Amniotic epithelial cell (primary cell): ENCODE measurements around the gene JAKMIP3.
A peak's percentile ranks its signal among the peaks of the same experiment; 100 is the strongest.
"Not testable (repeated sequence)": the region's sequence is repeated elsewhere in the genome, so short reads cannot be mapped to it uniquely, and the experiment has no call there.

ENCODE experiments used
- DNase-seq: peaks from one replicate; pipeline ENCODE4 v3.0.0-alpha.2; 2010; ENCODE audit warnings: low read depth

Gene JAKMIP3

DNA sequence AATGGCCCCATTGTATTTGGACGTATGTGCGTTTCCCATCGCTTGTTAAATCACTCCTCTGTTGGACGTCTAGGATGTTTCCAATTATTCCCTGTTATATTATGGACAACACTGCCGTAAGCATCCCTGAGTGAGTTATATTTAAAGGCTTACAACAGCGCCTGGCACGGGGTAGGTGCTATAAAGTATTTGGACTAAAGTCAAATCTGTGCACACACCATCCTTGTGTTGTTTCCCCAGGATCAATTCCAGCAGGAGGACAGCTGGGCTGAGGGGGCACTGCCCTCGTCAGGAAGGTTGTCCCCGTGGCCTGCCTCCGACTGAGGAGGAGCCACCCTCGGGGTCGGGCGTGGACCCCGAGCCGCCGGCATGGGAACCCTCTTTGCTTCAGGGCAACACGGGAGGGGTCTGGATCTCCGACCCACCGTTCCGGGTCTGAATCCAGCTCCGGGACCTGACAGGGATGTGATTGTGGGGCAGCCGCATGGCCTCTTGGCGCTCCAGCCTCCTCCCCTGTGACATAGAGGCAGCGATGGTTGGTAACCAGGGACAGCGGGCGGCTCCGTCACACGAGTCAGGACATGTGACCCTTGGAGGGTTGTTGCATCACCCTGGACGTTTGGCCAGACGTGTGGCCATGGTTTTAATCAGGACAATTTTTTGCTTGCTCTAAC is 1.5 kb upstream of the JAKMIP3 start:
- DNase-seq = no peak

DNA sequence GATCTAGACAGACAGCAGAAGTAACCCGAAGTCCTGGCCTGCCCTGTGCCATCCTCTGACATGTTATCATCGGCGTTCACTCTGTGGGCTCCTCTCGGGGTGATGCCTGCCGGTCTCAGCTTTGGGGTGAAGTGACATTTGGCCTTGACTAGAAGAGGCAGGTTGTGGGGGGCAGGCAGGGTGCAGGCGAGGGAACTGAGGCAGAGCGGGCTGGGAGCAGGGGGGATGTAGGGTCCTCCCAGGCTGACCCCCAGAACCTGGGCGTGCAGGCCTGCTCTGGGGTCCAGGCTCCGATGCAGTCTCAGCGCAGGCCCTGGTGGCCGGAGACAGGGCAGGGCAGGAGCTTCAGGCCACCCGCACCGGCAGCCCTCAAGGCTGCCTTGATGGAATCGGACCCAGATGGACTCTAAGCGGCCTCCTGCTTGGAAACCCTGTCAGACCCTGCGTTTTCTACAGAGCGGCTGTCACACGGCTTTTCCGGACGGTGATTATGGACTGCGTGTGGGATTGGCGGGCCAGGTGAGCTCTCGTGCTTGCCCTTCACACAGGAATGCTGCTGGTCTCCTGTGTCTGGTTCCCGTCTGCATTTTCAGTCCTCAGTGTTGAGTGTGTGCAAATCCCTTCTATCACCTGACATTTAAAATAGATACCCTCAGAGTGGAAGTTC is 842 bp upstream of the JAKMIP3 start:
- DNase-seq = peak; percentile 1

DNA sequence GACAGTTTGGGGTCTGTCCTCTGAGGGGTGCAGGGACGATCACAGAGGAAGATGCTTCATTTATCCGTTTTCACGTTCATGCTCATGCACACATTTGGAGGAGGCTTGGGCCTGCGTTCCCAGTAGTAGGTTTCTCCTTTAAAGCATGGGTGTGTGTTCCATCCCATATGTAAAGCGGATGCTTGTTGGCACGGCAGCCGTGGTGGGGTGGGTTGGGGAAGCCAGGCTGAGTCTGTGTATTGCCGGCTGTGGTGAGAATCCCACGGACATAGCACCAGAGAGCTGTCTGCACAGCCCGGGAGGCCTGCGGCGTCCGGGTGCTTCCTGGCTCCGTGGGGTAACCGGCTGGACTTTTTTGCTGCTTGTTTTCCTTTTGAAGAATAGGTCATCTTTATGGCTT is 440 bp downstream of the JAKMIP3 start:
- peak; percentile 33 for DNase-seq

DNA sequence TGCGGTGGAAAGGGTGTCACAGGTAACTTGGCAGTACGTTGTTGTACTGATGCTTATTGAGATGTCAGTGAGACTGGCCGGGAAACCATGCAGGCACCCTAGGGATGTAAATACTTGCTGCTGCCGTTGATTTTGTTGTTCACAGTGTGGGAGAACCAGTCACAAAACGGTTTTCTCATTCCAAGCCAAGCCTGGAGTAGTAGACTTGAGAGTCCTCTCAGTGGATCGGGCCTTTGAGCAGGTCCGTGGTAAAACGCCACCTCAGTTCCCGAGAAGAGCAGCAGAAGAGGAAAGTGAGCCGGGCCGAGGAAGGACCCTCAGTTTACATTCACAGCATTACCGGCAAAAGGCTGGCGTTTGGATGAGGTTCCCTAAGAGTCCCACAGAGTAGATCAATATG is 1.1 kb downstream of the JAKMIP3 start:
- DNase-seq = no peak

DNA sequence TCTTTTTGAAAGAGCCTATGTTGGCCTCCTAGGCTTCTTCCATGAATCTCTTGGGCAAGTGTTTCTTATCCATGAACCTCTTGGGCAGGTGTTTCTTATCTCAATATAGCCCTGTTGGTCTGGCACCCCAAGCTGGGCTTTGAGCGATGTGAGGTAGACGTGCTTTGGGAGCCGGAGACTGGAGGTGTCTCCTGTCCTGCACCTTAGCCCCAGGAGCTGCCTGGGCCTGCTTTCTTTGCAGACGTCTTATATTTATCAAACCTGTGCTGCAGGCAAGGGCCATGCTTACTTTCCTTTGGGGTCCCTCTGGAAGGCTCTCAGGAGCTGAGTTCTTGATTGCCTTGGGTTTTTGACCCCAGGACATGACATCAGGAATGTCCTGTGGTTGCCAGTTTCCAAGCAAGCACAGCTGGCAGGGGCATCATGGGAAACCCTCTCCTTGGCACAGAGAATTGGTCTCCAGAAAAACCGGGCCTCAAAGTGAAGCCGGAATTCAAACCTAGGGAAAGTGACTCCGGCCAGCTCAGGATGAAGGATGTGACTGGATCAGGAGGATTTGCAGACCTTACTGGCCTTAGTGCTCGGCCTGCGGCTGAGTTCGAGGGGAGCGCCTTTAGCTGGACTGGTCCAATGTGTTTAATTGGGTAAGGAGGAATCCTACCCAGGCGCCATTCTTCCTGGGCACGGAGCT is 2.8 kb downstream of the JAKMIP3 start:
- no peak for DNase-seq

DNA sequence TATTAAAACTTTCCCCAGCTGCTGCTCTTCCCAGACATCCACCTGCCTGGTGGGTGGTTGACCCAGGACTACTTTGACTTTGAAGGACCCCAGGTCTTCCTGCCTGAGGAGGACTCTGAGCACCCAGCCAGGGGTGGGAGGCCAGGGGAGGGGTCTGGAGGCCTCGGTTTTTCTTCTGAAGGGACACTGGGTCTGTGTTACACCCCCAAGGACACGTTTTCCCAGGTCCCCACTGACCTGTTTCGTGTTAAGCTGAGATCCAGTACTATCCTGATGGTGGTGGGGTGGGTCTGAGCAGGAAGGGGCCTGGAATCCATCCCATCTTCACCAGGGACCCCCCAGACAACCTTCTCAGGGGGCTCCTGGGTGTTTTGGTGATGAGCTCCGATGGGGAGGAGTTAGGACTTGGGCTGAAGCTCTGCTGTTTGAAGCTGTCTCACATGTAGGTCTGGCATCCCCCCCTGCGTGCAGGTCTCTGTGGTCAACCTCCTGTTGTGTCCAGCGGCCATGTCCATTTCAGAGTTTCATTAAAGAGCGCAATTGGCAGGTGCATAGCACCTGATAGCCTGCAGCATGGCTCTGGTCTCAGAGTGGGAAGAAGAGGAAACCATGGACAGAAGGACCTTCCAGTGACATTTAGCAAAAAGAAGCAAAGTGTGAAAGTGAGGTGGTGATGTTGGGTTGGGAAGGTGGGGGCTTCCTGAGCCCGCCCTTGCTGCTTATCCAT is 3.5 kb downstream of the JAKMIP3 start:
- DNase-seq = no peak

DNA sequence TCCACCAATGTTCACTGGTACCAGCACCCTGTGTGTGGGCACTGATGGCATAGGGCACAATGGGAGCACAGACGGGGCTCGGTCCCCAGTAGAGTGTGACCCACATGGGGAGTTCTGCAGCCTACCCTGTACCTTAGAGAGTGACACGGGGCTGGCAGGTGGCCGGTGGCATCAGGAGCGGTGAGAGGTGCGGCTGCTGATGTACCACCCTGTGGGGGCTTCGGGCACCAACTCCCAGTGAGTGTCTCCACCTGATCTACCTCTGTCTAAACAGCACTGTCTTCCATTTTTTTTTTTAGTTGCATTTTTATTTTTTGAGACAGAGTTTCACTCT is 4.1 kb downstream of the JAKMIP3 start:
- DNase-seq = no peak

DNA sequence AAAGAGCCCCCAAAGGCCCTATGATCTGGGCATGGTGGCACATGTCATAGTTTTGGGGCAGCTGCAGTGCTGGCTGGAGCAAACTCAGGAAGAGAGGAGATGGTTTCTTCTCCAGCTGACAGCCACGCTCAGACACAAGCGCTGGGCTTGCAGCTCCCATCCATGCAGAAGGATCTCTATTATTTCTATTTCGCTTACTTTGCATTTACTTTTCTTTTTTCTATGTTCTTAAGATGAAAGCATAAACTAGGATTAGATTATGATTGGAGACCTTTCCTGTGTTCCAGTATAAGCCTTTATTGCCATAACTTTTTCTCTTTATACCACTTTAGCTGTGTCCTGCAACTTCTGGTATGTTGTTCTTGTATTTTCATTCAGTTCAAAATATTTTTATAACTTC is 5.0 kb downstream of the JAKMIP3 start:
- DNase-seq = no peak

DNA sequence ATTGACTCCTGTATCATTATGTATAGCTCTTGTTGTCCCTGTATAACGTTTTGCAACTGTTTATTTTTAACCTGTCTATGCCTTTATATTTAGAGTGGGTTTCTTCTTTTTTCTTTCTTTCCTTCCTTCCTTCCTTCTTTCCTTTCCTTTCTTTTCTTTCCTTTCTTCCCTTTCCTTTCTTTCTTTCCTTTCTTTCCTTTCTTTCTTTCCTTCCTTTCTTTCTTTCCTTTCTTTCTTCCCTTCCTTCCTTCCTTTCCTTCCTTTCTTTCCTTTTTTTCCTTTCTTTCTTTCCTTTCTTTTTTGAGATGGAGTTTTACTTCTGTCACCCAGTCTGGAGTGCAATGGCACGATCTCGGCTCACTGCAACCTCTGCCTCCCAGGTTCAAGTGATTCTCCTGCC is 5.9 kb downstream of the JAKMIP3 start:
- DNase-seq = no peak

DNA sequence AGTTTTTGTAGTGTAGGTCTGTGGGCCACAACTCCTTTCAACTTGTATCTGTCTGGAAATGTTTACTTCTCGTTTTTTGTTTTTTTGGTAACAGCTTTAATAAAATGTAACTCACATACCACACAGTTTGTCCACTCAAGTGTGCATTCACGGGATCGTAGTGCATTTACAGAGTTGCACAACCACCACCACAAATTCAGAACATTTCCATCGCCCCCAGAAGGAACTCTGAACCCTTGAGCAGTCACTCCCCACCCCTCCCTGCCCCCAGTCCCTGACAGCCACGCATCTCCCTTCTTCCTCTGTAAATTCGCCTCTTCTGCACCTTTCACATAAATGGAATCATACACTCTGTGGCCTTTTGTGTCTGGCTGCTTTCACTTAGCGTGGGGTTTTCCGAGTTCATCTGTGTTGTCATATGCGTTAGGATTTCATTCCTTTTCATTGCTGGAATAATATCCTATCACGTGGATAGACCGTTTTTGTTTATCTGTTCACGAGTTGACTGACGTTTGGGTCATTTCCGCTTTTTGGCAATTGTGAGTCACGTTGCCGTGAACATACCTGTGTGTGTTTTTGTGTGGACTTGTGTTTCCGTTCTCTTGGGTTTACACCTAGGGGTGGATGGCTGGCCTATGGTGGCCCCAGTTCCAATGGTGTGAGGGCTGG is 10.3 kb downstream of the JAKMIP3 start:
- no peak for DNase-seq

DNA sequence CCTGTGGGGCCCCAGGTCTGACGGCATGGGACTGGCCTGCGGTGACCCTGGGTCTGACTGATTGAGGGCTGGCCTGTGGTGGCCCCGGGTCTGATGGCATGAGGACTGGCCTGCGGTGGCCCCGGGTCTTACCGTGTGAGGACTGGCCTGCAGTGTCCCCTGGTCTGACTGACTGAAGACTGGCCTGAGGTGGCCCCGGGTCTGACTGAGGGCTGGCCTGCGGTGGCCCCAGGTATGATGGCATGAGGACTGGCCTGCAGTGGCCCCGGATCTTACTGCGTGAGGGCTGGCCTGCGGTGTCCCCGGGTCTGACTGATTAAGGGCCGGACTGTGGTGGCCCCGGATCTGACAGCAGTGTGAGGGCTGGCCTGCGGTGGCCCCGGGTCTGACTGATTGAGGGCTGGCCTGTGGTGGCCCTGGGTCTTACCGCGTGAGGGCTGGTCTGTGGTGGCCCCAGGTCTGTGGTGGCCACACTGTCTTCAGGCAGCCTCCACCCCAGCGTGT is 10.9 kb downstream of the JAKMIP3 start:
- no peak for DNase-seq

DNA sequence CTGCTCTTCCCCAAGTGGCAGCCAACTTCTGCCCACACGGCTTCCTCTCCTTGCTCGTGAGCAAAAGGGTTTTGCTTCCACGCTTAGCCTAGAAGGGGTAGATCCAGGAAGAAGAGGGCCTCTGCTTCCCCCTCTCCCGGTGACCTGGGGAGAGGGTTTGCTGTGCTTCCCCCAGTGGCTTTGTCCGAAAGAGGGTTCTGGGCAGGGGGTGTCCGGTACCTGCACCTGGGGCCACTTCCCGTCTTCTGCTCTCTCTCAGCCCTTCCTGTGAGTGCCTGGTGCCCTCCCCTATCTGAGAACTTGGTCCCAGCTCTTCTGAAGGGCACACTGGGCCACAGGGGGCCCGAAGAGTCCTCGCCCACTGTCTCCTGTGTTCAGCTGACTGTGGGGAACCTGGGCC is 11.3 kb downstream of the JAKMIP3 start:
- no peak for DNase-seq

DNA sequence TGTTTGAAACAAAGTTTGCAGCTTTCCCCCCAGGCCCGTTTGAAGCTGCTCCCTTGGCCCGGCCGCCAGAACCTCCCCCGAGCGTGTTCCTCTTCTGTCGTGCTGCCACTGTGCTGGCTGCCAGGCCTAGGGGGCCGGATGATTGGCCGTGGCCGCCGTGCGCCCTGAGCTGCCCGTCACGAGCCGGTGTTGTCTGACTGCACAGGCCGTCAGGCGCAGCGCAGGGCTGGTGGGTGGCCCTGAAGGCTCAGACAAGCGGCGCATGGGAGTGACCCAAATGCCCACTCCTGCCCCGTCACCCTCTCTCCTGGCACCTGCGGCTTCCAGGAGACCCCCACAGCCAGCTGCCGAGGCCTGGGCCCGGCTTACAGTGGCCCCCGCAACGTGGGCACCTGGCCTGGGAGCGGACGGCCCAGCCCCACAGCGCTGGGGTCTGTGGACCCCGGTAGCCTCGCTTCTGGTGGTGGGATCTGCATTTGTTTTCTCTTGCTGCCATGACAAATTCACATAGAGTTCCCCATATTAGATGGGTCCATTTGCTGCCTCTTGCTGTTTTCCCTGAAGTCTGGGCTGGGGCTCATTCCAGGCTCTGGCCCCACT is 13.1 kb downstream of the JAKMIP3 start:
- no peak for DNase-seq

DNA sequence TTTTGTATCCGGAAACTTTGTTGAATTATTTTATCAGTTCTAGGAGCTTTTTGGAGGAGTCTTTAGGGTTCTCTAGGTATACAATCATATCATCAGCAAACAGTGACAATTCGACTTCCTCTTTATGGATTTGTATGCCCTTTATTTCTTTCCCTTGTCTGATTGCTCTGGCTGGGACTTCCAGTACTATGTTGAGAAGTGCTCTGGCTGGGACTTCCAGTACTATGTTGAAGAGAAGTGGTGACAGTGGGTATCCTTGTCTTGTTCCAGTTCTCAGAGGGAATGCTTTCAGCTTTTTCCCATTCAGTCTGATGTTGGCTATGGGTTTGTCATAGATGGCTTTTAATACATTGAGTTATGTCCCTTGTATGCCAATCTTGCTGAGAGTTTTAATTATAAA is 18.6 kb downstream of the JAKMIP3 start:
- not testable (repeated sequence) for DNase-seq

DNA sequence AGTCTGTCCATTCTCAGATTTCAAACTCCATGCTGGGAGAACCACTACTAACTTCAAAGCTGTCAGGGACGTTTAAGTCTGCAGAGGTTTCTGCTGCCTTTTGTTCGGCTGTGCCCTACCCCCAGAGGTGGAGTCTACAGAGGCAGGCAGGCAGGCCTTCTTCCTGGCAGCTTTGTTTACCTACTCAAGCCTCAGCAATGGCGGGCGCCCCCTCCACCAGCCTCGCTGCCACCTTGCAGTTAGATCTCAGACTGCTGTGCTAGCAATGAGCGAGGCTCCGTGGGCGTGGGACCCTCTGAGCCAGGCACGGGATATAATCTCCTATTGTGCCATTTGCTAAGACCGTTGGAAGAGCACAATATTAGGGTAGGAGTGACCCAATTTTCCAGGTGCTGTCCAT is 27.5 kb downstream of the JAKMIP3 start:
- DNase-seq = not testable (repeated sequence)

DNA sequence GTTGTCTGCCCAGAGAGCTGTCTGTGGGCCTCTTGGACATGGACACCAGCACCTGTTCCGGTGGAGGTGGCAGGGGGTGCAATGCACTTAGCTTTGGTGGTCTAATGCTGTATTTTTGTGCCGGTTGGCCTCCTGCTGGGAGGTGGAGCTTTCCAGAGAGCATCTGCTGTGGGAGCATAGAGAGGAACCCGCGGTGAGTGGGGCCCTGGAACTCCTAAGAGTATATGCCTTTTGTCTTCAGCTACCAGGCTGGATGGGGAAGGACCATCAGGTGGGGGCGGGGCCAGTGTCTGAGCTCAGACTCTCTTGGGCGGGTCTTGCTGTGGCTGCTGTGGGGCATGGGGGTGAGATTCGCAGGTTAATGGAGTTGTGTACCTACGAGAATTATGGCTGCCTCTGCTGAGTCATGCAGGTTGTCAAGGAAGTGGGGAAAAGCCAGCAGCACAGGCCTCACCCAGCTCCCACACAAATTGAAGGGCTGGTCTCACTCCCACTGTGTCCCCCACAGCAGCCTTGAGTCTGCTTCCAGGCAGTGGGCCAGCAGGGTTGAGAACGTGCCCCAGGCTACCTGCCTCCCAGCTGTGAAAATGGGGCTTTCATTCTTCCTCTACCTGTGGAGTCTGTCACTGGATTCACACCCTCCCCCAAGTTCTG is 29.0 kb downstream of the JAKMIP3 start:
- DNase-seq = no peak

DNA sequence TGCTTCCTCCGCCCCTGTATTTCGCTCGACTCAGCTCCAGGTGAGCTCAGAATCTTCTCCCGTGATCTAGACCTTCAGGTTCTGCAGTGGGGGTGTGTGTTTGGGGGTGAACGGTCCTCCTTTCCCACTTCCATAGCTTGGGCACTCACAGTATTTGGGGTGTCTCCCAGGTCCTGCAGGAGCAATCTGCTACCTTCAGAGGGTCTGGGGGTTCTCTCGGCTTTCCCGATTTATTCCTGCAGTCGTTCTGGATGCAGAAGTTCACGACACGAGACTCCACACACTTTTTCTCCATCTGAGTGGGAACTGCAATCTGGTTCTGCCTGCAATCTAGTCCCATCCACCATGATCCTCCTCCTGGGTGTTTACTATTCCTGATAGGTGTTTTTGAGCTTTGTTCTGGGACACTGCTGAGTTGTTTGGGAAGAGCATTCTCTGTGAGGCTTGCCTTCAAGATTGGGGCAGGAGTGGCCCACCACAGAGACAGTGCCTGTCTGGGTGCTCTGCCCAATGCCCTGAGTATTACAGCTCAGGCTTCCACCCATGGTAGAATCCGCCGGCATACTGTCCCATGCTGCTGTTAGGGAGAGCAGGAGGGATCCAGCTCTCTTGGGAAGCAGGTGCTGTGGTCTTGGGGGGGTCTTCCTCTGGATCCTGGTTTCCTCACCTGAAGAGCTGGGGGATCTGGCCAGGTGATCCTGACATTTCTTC is 29.8 kb downstream of the JAKMIP3 start:
- no peak for DNase-seq

DNA sequence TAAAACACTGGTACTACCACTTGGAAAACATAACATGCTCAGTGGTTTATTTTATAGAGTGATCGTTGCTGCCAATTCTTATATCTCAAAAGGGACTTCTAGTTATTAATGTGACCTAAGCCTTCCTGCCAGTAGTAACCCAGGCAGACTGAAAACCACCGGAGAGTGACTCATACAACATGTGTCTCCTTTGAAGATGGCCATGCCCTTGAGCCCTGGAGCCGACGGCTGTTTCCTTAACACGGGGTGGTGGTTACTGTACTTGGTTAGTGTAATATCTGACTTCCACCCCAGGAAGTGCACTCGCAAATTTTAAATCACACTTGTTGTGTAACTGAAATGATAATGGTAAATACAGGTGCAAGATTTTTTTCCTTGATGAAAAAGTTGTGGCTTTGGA is 30.5 kb downstream of the JAKMIP3 start:
- peak; percentile 18 for DNase-seq

DNA sequence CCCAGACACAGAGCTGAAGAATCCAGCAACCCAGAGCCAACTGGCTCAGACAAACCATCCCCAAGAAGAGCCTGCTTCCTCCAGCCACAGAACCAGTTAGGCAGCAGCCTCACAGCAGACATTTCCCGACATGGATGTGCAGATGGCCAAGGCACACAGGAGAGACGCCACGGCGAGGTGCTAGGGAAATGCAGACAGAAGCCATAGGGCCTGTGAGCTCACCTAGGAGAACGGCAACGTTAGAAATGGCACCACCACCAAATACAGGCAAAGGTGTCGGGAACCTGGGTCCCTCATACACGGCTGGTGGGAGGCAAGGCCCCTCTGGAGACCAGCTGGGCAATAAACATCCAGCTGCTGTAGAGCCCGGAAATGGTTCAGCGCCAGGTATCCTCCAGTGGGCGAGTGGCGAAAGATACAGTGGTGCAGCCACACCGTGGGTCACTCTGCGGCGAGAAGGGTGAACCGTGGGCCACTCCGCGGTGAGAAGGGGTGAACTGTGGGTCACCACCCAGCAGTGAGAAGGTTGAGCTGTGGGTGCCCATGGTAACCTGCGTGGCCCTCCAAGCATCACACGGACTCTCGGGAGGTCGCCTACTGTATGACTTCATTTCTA is 31.2 kb downstream of the JAKMIP3 start:
- no peak for DNase-seq
